Prostate gland (tissue), 2 donors: ENCODE results near the gene RCOR1.

ENCODE experiments used
- CTCF ChIP-seq, 4 experiments: fragments of 200-600 bp in 2 of 4; fragments of 450-650 bp in 2 of 4; sonication (generic) in 2 of 4; IDR thresholded peaks; 1 replicate in 3 of 4; 2 replicates in 1 of 4; pipeline ENCODE4 v1.5.1; 2016 to 2019; ENCODE audit warnings: antibody characterized with exemption in 4 of 4, mild to moderate bottlenecking in 2 of 4, moderate library complexity in 2 of 4
- POLR2AphosphoS5 ChIP-seq: sonication (generic); formaldehyde crosslinking; IDR thresholded peaks from one replicate; pipeline ENCODE4 v1.6.1; 2017; ENCODE audit warnings: antibody characterized with exemption

GRCh38 chr14:102738373-102739189 is 146.1 kb downstream of the RCOR1 start:
- no peak for TF ChIP-seq CTCF (IDR thresholded peaks at IDR 0.05)
- no peak for TF ChIP-seq POLR2AphosphoS5
